ENCODE measurements around the gene HNRNPLL.

DNA sequence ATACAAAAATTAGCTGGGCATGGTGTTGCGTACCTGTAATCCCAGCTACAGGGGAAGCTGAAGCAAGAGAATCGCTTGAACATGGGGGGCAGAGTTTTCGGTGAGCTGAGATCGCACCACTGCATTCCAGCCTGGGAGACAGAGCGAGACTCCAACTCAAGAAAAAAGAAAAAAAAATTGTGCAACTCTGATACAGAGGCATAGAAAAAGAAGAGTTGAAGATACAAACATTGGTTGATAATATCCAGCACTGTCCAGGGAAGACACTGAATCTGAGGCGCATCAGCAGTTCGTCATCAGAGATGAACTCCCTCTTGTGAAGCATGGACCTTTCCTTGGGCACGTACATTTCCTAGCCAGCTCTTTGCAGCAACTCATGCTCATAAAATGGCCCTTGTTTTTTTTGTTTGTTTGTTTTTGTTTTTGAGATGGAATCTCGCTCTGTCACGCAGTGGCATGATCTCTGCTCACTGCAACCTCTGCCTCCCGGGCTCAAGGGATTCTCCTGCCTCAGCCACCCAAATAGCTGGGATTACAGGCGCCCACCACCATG, 46.5 kb upstream of the HNRNPLL start:
- TF ChIP-seq POLR2AphosphoS5 (IDR thresholded peaks at IDR 0.05; ENCODE audit: low read depth) (no peak), JUNB (IDR thresholded peaks at IDR 0.05; ENCODE audit: unreplicated experiment) (no peak), EZH2 (IDR thresholded peaks at IDR 0.05; ENCODE audit: low read depth, unreplicated experiment) (no peak), ETS1 (IDR thresholded peaks at IDR 0.05) (no peak), EZH2phosphoT487 (IDR thresholded peaks at IDR 0.05; ENCODE audit: unreplicated experiment) (no peak), CREB1 (CRISPR knock-in tag; IDR thresholded peaks at IDR 0.05; ENCODE audit: low read depth) (no peak), ZNF114 (CRISPR knock-in tag; IDR thresholded peaks at IDR 0.05) (no peak)
- TF ChIP-seq, protein P1, sequence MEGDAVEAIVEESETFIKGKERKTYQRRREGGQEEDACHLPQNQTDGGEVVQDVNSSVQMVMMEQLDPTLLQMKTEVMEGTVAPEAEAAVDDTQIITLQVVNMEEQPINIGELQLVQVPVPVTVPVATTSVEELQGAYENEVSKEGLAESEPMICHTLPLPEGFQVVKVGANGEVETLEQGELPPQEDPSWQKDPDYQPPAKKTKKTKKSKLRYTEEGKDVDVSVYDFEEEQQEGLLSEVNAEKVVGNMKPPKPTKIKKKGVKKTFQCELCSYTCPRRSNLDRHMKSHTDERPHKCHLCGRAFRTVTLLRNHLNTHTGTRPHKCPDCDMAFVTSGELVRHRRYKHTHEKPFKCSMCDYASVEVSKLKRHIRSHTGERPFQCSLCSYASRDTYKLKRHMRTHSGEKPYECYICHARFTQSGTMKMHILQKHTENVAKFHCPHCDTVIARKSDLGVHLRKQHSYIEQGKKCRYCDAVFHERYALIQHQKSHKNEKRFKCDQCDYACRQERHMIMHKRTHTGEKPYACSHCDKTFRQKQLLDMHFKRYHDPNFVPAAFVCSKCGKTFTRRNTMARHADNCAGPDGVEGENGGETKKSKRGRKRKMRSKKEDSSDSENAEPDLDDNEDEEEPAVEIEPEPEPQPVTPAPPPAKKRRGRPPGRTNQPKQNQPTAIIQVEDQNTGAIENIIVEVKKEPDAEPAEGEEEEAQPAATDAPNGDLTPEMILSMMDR (conservative IDR thresholded peaks at IDR 0.05; ENCODE audit: low read depth in 2 of 2), result no peak
- TF ChIP-seq, protein P2, sequence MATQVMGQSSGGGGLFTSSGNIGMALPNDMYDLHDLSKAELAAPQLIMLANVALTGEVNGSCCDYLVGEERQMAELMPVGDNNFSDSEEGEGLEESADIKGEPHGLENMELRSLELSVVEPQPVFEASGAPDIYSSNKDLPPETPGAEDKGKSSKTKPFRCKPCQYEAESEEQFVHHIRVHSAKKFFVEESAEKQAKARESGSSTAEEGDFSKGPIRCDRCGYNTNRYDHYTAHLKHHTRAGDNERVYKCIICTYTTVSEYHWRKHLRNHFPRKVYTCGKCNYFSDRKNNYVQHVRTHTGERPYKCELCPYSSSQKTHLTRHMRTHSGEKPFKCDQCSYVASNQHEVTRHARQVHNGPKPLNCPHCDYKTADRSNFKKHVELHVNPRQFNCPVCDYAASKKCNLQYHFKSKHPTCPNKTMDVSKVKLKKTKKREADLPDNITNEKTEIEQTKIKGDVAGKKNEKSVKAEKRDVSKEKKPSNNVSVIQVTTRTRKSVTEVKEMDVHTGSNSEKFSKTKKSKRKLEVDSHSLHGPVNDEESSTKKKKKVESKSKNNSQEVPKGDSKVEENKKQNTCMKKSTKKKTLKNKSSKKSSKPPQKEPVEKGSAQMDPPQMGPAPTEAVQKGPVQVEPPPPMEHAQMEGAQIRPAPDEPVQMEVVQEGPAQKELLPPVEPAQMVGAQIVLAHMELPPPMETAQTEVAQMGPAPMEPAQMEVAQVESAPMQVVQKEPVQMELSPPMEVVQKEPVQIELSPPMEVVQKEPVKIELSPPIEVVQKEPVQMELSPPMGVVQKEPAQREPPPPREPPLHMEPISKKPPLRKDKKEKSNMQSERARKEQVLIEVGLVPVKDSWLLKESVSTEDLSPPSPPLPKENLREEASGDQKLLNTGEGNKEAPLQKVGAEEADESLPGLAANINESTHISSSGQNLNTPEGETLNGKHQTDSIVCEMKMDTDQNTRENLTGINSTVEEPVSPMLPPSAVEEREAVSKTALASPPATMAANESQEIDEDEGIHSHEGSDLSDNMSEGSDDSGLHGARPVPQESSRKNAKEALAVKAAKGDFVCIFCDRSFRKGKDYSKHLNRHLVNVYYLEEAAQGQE (IDR thresholded peaks at IDR 0.05; ENCODE audit: unreplicated experiment), result no peak
